Activated CD8-positive, alpha-beta memory T cell treated with anti-CD3 and anti-CD28 coated beads for 36 hours (primary cell): Measurements from ENCODE around the gene PTPRJ. TPM values are rescaled to one million over a fixed set of nuclear protein-coding genes. Genes with fewer than 3 reads are reported as not detected.

Experiments used
- CTCF ChIA-PET: fragments of 350-600 bp; sonication (Branson Sonifier 250); formaldehyde crosslinking; loops from one replicate; lab custom pipeline; 2021; ENCODE audit warnings: antibody characterized with exemption; lab: Charles Lee
- POLR2A ChIA-PET: fragments of 350-600 bp; sonication (Branson Sonifier 250); formaldehyde crosslinking; loops from one replicate; lab custom pipeline; 2021; ENCODE audit warnings: antibody characterized with exemption; lab: Charles Lee
- total RNA-seq, 2 experiments: library from RNA; stranded (reverse); gene quantifications; one replicate each; pipeline ENCODE4 v1.2.3, GENCODE V29; 2021

PTPRJ gene
- total RNA-seq, 2 experiments from 2014 or later, result 26.2 to 28.2 TPM

DNA sequence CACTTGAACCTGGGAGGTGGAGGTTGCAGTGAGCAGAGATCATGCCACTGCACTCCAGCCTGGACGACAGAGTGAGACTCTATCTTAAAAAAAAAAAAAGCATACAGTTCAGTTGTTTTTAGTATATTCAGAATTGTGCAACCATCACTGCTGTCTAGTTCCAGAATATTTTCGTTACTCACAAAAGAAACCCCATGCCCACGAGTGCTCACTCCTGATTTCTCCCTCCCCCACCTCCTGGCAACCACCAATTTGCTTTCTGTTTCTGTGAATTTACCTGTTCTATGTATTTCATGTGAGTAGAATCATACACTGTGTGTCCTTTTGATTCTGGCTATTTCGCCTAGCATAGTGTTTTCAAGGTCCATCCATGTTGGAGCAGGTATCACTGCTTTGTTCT, 24.8 kb downstream of the PTPRJ start:
- CTCF ChIA-PET, result interaction anchor here (0.9 kb wide), 1 partner anchor 9 kb away, joined by 3 read pairs; no protein-coding TSS in a partner anchor
- POLR2A ChIA-PET, result interaction anchor here (0.6 to 2.5 kb wide), 4 partner anchors 13 to 51 kb away, joined by 4 to 16 read pairs (median 11); no protein-coding TSS in a partner anchor

GRCh38 chr11:48005831-48006270, 25.5 kb downstream of the PTPRJ start:
- ChIA-PET CTCF (interaction anchor here (0.8 to 3.0 kb wide), 5 partner anchors 9 to 103 kb away, joined by 3 to 11 read pairs (median 4); no protein-coding TSS in a partner anchor), POLR2A (interaction anchor here (0.6 to 2.5 kb wide), 8 partner anchors 10 to 105 kb away, joined by 3 to 16 read pairs (median 8); no protein-coding TSS in a partner anchor)

- POLR2A ChIA-PET, result interaction anchor here (0.6 to 2.5 kb wide), 8 partner anchors 10 to 104 kb away, joined by 3 to 16 read pairs (median 8); no protein-coding TSS in a partner anchor
- CTCF ChIA-PET, result interaction anchor here (0.6 to 3.0 kb wide), 11 partner anchors 9 to 103 kb away, joined by 3 to 11 read pairs (median 4); no protein-coding TSS in a partner anchor
These were observed 26.1 kb downstream of the PTPRJ start for GRCh38 chr11:48006301-48006992.

GRCh38 chr11:48007677-48008076, 27.3 kb downstream of the PTPRJ start:
- CTCF ChIA-PET, result interaction anchor here (0.9 to 3.0 kb wide), 3 partner anchors 25 to 100 kb away, joined by 4 to 11 read pairs (median 5); no protein-coding TSS in a partner anchor
- POLR2A ChIA-PET, result interaction anchor here (2.5 kb wide), 1 partner anchor 48 kb away, joined by 16 read pairs; no protein-coding TSS in a partner anchor

GRCh38 chr11:48008951-48009270, 28.6 kb downstream of the PTPRJ start:
- ChIA-PET CTCF (interaction anchor here (1.0 to 1.2 kb wide), 2 partner anchors 25 to 100 kb away, joined by 3 read pairs; no protein-coding TSS in a partner anchor), POLR2A (interaction anchor here (1.2 kb wide), 1 partner anchor 48 kb away, joined by 4 read pairs; no protein-coding TSS in a partner anchor)

- POLR2A ChIA-PET, result interaction anchor here (0.8 to 1.3 kb wide), 3 partner anchors 8 to 44 kb away, joined by 3 to 4 read pairs (median 4); no protein-coding TSS in a partner anchor
- CTCF ChIA-PET, result interaction anchor here (1.0 to 2.4 kb wide), 4 partner anchors 9 to 97 kb away, joined by 3 to 15 read pairs (median 6); no protein-coding TSS in a partner anchor
These were observed 30.9 kb downstream of the PTPRJ start for GRCh38 chr11:48011102-48011797.

GRCh38 chr11:48011798-48012391, 31.5 kb downstream of the PTPRJ start:
- ChIA-PET POLR2A (interaction anchor here (0.6 to 1.3 kb wide), 5 partner anchors 8 to 44 kb away, joined by 3 to 5 read pairs (median 4); no protein-coding TSS in a partner anchor), CTCF (interaction anchor here (1.0 to 2.4 kb wide), 4 partner anchors 8 to 96 kb away, joined by 3 to 15 read pairs (median 6); no protein-coding TSS in a partner anchor)

- POLR2A ChIA-PET, result interaction anchor here (0.7 to 1.3 kb wide), 4 partner anchors 12 to 42 kb away, joined by 3 to 9 read pairs (median 4); no protein-coding TSS in a partner anchor
- CTCF ChIA-PET, result interaction anchor here (0.6 to 2.3 kb wide), 4 partner anchors 9 to 96 kb away, joined by 3 to 8 read pairs (median 4); no protein-coding TSS in a partner anchor
These were observed 33.0 kb downstream of the PTPRJ start for GRCh38 chr11:48013269-48013901.

DNA sequence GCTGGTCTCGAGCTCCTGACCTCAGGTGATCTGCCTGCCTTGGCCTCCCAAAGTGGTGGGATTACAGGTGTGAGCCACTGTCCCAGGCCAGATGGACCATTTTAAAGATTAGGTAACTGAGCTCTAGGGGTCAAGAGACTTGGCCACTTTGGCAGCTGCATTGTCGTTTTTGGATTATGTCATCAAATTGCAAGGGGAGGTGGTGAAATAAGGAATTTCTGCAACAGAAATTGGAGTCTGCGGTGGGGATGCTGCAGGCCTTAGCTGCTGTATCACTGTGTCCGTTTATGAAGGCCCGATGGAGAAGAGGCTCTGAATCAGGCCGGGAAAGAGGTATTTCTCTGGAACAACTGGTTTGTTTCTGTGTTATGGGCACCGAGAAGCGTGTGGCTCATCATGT, 34.6 kb downstream of the PTPRJ start:
- ChIA-PET POLR2A (no interaction called here), CTCF (interaction anchor here (0.7 to 1.9 kb wide), 6 partner anchors 8 to 66 kb away, joined by 3 to 6 read pairs (median 3); no protein-coding TSS in a partner anchor)

- POLR2A ChIA-PET, result interaction anchor here (0.5 to 1.9 kb wide), 4 partner anchors 11 to 455 kb away, joined by 3 to 11 read pairs (median 4); no protein-coding TSS in a partner anchor
- CTCF ChIA-PET, result interaction anchor here (0.5 to 1.3 kb wide), 5 partner anchors 35 to 92 kb away, joined by 3 read pairs; no protein-coding TSS in a partner anchor
These were observed 36.9 kb downstream of the PTPRJ start for GRCh38 chr11:48017105-48017830.

DNA sequence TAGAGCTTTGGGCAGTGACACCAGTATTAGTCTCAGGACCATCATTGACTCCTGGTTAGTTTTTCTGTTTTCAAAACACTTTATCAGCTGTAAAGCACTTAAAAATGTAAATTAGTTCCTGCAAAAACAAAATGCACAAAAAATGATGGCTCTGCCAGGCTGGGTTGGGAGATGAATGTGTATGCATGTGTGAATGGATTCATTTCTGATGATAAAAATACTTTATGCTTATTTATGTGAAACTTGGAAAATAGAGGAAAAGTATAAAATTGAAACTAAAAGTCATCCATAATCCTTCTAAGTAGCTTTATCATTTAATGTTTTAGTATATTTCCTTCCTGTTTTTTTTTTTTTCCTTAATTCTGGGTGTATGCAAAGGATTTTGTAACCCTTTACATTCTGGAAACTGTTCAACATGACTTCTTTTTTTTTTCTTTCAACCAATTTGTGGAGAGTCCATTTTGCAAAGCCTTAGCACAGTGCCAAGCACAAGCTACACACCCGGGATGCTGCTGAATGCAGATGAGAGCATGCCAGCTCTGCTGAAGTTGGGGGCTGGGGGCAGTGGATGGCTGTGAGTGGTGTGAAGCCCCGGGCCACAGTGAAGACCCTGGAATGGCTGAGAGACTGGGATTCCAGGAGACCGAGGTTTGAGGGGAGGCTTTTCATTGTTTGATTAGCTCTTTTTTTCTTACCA, 37.6 kb downstream of the PTPRJ start:
- ChIA-PET POLR2A (interaction anchor here (0.5 to 1.9 kb wide), 5 partner anchors 11 to 456 kb away, joined by 3 to 11 read pairs (median 4); partner anchors contain the start of gene PTPRJ), CTCF (interaction anchor here (0.5 to 1.2 kb wide), 5 partner anchors 12 to 91 kb away, joined by 3 to 4 read pairs (median 3); no protein-coding TSS in a partner anchor)

GRCh38 chr11:48018528-48019216, 38.3 kb downstream of the PTPRJ start:
- ChIA-PET CTCF (interaction anchor here (1.0 to 1.4 kb wide), 3 partner anchors 12 to 91 kb away, joined by 3 to 4 read pairs (median 4); no protein-coding TSS in a partner anchor), POLR2A (interaction anchor here (0.7 to 1.9 kb wide), 3 partner anchors 12 to 39 kb away, joined by 4 to 11 read pairs (median 4); partner anchors contain the start of gene PTPRJ)

DNA sequence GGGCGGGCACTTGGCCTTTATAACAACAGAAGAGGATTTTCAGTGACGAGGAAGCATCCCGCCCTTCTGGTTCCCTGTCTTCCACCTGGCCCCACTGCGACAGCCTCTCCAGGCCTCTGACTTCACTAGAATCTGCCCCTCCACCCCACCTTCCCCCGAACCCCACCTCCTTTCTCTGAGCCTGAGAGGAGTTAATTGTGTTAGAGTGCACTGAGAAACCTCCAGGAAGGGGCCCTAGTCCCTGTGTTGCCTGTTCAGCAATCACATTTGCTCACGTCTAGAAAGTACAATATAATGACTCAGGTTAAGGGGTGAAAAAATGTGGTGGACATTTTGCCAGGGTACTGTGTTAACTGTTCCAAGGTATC, 38.8 kb downstream of the PTPRJ start:
- ChIA-PET CTCF (interaction anchor here (1.4 kb wide), 1 partner anchor 13 kb away, joined by 4 read pairs; no protein-coding TSS in a partner anchor), POLR2A (no interaction called here)

GRCh38 chr11:48019595-48019994, 39.2 kb downstream of the PTPRJ start:
- CTCF ChIA-PET, result interaction anchor here (1.0 to 1.4 kb wide), 3 partner anchors 7 to 13 kb away, joined by 3 to 5 read pairs (median 4); no protein-coding TSS in a partner anchor

GRCh38 chr11:48020092-48020755, 39.9 kb downstream of the PTPRJ start:
- ChIA-PET POLR2A (interaction anchor here (1.0 kb wide), 2 partner anchors 9 to 14 kb away, joined by 3 to 6 read pairs; no protein-coding TSS in a partner anchor), CTCF (interaction anchor here (1.0 to 1.4 kb wide), 3 partner anchors 8 to 14 kb away, joined by 3 to 5 read pairs (median 4); no protein-coding TSS in a partner anchor)

More at GRCh38 chr11:48019595-48019994, 39.2 kb downstream of the PTPRJ start:
- POLR2A ChIA-PET, result interaction anchor here (1.0 kb wide), 2 partner anchors 8 to 13 kb away, joined by 3 to 6 read pairs; no protein-coding TSS in a partner anchor
